IMR-90 (cell line): ENCODE results near the gene TMEM63A. TPM values are rescaled to one million over a fixed set of nuclear protein-coding genes. Genes with fewer than 3 reads are reported as not detected.

Experiments used
- ATAC-seq: fragments of 200-7000 bp; cut with Tn5 transposase; 2 replicates; pipeline ENCODE4 v1.9.1; 2020; ENCODE audit warnings: low read depth, mild to moderate bottlenecking, moderate library complexity
- BruUV-seq: library from RNA; stranded (reverse); fragments of 400-500 nt; replicated peaks from 2 replicates; lab custom pipeline; 2021; lab: Mats Ljungman, UMichigan
- CTCF ChIA-PET: fragments of 300-600 bp; formaldehyde crosslinking; extraction: SDS; loops from one replicate; lab custom pipeline; 2021; ENCODE audit warnings: antibody characterized with exemption; lab: Yijun Ruan, JAX
- POLR2A ChIA-PET: fragments of 300-600 bp; sonication (Branson Sonifier 250); formaldehyde crosslinking; loops from one replicate; lab custom pipeline; 2022; ENCODE audit warnings: antibody characterized with exemption; ENCODE audit not compliant: unreplicated experiment; lab: Charles Lee
- DNase-seq: peaks from one replicate; pipeline ENCODE4 v3.0.0; 2013
- H2AFZ ChIP-seq: replicated peaks from 2 replicates; pipeline ENCODE3; 2013; ENCODE audit warnings: low read length, mild to moderate bottlenecking; ENCODE audit not compliant: poor library complexity
- H2AK5ac ChIP-seq: 2 replicates; pipeline ENCODE4 v1.6.1; 2013; ENCODE audit warnings: low read depth, low read length, inconsistent platforms
- H2AK9ac ChIP-seq: replicated peaks from 2 replicates; pipeline ENCODE3; 2013; ENCODE audit warnings: mild to moderate bottlenecking, low read depth, low read length, moderate library complexity; ENCODE audit not compliant: poor library complexity
- H2BK120ac ChIP-seq: 2 replicates; pipeline ENCODE4 v1.6.1; 2013; ENCODE audit warnings: low read depth, low read length, inconsistent platforms
- H2BK15ac ChIP-seq: 3 replicates; pipeline ENCODE4 v1.6.1; 2013; ENCODE audit warnings: low read depth, low read length, inconsistent platforms
- H2BK20ac ChIP-seq: 2 replicates; pipeline ENCODE4 v1.6.1; 2013; ENCODE audit warnings: low read depth, mild to moderate bottlenecking, inconsistent platforms, low read length, moderate library complexity
- H2BK5ac ChIP-seq: 2 replicates; pipeline ENCODE4 v1.6.1; 2013; ENCODE audit warnings: mild to moderate bottlenecking, low read depth, low read length, inconsistent platforms; ENCODE audit not compliant: poor library complexity, severe bottlenecking
- H3K14ac ChIP-seq: replicated peaks from 2 replicates; pipeline ENCODE4 v1.6.1; 2013; ENCODE audit warnings: low read depth, low read length, inconsistent platforms
- H3K18ac ChIP-seq: 2 replicates; pipeline ENCODE4 v1.6.1; 2013; ENCODE audit warnings: low read depth, low read length, control low read depth
- H3K23ac ChIP-seq: 2 replicates; pipeline ENCODE4 v1.6.1; 2013; ENCODE audit warnings: low read depth, low read length, inconsistent platforms
- H3K27ac ChIP-seq: 2 replicates; pipeline ENCODE4 v1.5.1; 2013; ENCODE audit warnings: mild to moderate bottlenecking, control low read depth, low read length; ENCODE audit not compliant: insufficient read depth
- H3K27me3 ChIP-seq: 2 replicates; pipeline ENCODE4 v1.6.1; 2013; ENCODE audit warnings: low read length; ENCODE audit not compliant: control insufficient read depth, insufficient read depth
- H3K36me3 ChIP-seq: 2 replicates; pipeline ENCODE4 v1.6.1; 2013; ENCODE audit warnings: low read length, mixed read lengths; ENCODE audit not compliant: control insufficient read depth, insufficient read depth
- H3K4ac ChIP-seq: 2 replicates; pipeline ENCODE4 v1.6.1; 2013; ENCODE audit warnings: low read depth, low read length, inconsistent platforms
- H3K4me1 ChIP-seq: 2 replicates; pipeline ENCODE4 v1.6.1; 2013; ENCODE audit warnings: low read length, mixed read lengths; ENCODE audit not compliant: control insufficient read depth, insufficient read depth
- H3K4me2 ChIP-seq: 2 replicates; pipeline ENCODE4 v1.6.1; 2013; ENCODE audit warnings: low read depth, mild to moderate bottlenecking, control low read depth, low read length, moderate library complexity
- H3K4me3 ChIP-seq: 2 replicates; pipeline ENCODE4 v1.5.1; 2013; ENCODE audit warnings: low read depth, mild to moderate bottlenecking, control low read depth, low read length, moderate library complexity; ENCODE audit not compliant: insufficient read depth
- H3K56ac ChIP-seq: 2 replicates; pipeline ENCODE4 v1.6.1; 2013; ENCODE audit warnings: low read length, inconsistent platforms; ENCODE audit not compliant: insufficient read depth; ENCODE audit errors: extremely low read depth
- H3K79me1 ChIP-seq, 2 experiments: 2 replicates each; pipeline ENCODE4 v1.6.1; 2013; ENCODE audit warnings: low read length in 2 of 2, inconsistent platforms in 1 of 2, low read depth in 1 of 2
- H3K9ac ChIP-seq: 2 replicates; pipeline ENCODE4 v1.6.1; 2013; ENCODE audit warnings: low read depth, low read length, control low read depth
- H3K9me1 ChIP-seq: 2 replicates; pipeline ENCODE4 v1.6.1; 2013; ENCODE audit warnings: low read length, inconsistent platforms; ENCODE audit not compliant: insufficient read depth
- H3K9me3 ChIP-seq: 2 replicates; pipeline ENCODE4 v1.6.1; 2013; ENCODE audit warnings: low read length; ENCODE audit not compliant: control insufficient read depth, insufficient read depth
- H4K20me1 ChIP-seq: 2 replicates; pipeline ENCODE4 v1.6.1; 2013; ENCODE audit warnings: low read length, inconsistent platforms; ENCODE audit not compliant: insufficient read depth
- H4K5ac ChIP-seq: 2 replicates; pipeline ENCODE4 v1.6.1; 2013; ENCODE audit warnings: mild to moderate bottlenecking, low read depth, low read length, control low read depth
- H4K8ac ChIP-seq, 2 experiments: 2 replicates each; pipeline ENCODE4 v1.6.1; 2013; ENCODE audit warnings: low read depth in 2 of 2, low read length in 2 of 2, control low read depth in 1 of 2, inconsistent platforms in 1 of 2
- H4K91ac ChIP-seq: 2 replicates; pipeline ENCODE4 v1.6.1; 2013; ENCODE audit warnings: low read depth, low read length, inconsistent platforms; ENCODE audit not compliant: insufficient read depth
- CEBPB ChIP-seq: IDR thresholded peaks from 2 replicates; pipeline ENCODE4 v1.6.1; 2012; ENCODE audit warnings: low read depth, low read length, improper control_type of control experiment
- WGBS, 2 experiments: methylation state at CpG; one replicate each; pipeline versions ENCODE4 v1.1.5 to v1.1.7; 2013; ENCODE audit warnings: missing lambda C conversion rate in 2 of 2; ENCODE audit not compliant: insufficient read length in 1 of 2; ENCODE audit errors: extremely low coverage in 2 of 2; 5-methylcytosine and 5-hydroxymethylcytosine counted together
- dilution Hi-C: fragments of 300-500 bp; cut with HindIII; formaldehyde crosslinking; loops from one replicate; pipeline ENCODE4 v1.14.3; 2018; ENCODE audit warnings: low sequenced_read_pairs; ENCODE audit not compliant: unreplicated experiment
- in situ Hi-C: fragments of 300-500 bp; cut with MboI; formaldehyde crosslinking; loops from 3 replicates; pipeline ENCODE4 v1.14.3; 2019; ENCODE audit warnings: low sequenced_read_pairs, inconsistent platforms, mixed read lengths
- intact Hi-C: fragments of 100-400 bp; cut with micrococcal nuclease; formaldehyde crosslinking; loops from 2 replicates; pipeline ENCODE4 v1.10.0; 2022
- polyA plus RNA-seq, 3 experiments: library from polyadenylated mRNA; depleted of rRNA; stranded (reverse); fragments of >200 nt; gene quantifications; 2 replicates each; pipeline ENCODE4 v1.2.3, GENCODE V29; 2012; ENCODE audit warnings: low replicate concordance in 1 of 3
- total RNA-seq: library from RNA; depleted of rRNA; stranded (reverse); fragments of >200 nt; gene quantifications from 2 replicates; pipeline ENCODE4 v1.2.3, GENCODE V29; 2012

TMEM63A gene
- total and polyA plus RNA-seq, 2 of the 4 experiments (the other 2 are of a cell fraction): 4.7 to 23.3 TPM

- no peak within 1 kb of the TSS for H2BK15ac ChIP-seq
- 41% methylated on average over 3 of the region's 11 CpGs; no CpG with 5 or more reads in 1 of the 2 experiments for WGBS, 2 experiments
- no peak within 1 kb of the TSS for H3K9ac ChIP-seq
- no peak within 1 kb of the TSS for H2AK5ac ChIP-seq
- no peak within 1 kb of the TSS for H4K5ac ChIP-seq
- no peaks in the 10 kb centered on the region for H3K9me3 ChIP-seq
- no peak within 1 kb of the TSS for H3K27ac ChIP-seq
- intact Hi-C loops (no loop called here), dilution Hi-C loops (no loop called here), in situ Hi-C loops (no loop called here)
- no peak within 1 kb of the TSS for H3K4ac ChIP-seq
- no peaks in the 10 kb centered on the region for H3K27me3 ChIP-seq
- POLR2A ChIA-PET: interaction anchor here (0.5 kb wide), 2 partner anchors 121 to 126 kb away, joined by 3 to 7 read pairs; no protein-coding TSS in a partner anchor
- ATAC-seq (no peak), DNase-seq (no peak)
- no peak within 1 kb of the TSS for H2BK5ac ChIP-seq
- peak within 1 kb of the TSS; percentile 58 for H2AFZ ChIP-seq
- no peak within 1 kb of the TSS for H2BK20ac ChIP-seq
- no peak within 1 kb of the TSS for H3K4me3 ChIP-seq
- no TSS peak for BruUV-seq
- no peak for TF ChIP-seq CEBPB
- no peak within 1 kb of the TSS for H3K4me2 ChIP-seq
- H3K56ac ChIP-seq: no peak within 1 kb of the TSS
- no peaks in the 10 kb centered on the region for H3K4me1 ChIP-seq
- no peaks in the 10 kb centered on the region for H3K79me1 ChIP-seq
- H3K18ac ChIP-seq: no peak within 1 kb of the TSS
- no peak within 1 kb of the TSS for H4K91ac ChIP-seq
- H2AK9ac ChIP-seq: no peak within 1 kb of the TSS
- no peaks in the 10 kb centered on the region for H3K9me1 ChIP-seq
- H4K8ac ChIP-seq: no peak within 1 kb of the TSS
- H3K23ac ChIP-seq: no peak within 1 kb of the TSS
- H4K20me1 ChIP-seq: no peaks in the 10 kb centered on the region
- no peak within 1 kb of the TSS for H3K14ac ChIP-seq
- H2BK120ac ChIP-seq: no peak within 1 kb of the TSS
- CTCF ChIA-PET: no interaction called here
- no peaks in the 10 kb centered on the region for H3K36me3 ChIP-seq
Measured at GRCh38 chr1:225888898-225889601, 6.9 kb upstream of the TMEM63A start, which contains the start of gene LEFTY1. Gene LEFTY1, minus strand, starts transcription at chr1:225889146. Its CDS starts 80 bp downstream, at chr1:225889066.
